ENCODE data around the gene LCORL.
"Not testable (repeated sequence)": the region's sequence is repeated elsewhere in the genome, so short reads cannot be mapped to it uniquely, and the experiment has no call there.

The LCORL gene

DNA sequence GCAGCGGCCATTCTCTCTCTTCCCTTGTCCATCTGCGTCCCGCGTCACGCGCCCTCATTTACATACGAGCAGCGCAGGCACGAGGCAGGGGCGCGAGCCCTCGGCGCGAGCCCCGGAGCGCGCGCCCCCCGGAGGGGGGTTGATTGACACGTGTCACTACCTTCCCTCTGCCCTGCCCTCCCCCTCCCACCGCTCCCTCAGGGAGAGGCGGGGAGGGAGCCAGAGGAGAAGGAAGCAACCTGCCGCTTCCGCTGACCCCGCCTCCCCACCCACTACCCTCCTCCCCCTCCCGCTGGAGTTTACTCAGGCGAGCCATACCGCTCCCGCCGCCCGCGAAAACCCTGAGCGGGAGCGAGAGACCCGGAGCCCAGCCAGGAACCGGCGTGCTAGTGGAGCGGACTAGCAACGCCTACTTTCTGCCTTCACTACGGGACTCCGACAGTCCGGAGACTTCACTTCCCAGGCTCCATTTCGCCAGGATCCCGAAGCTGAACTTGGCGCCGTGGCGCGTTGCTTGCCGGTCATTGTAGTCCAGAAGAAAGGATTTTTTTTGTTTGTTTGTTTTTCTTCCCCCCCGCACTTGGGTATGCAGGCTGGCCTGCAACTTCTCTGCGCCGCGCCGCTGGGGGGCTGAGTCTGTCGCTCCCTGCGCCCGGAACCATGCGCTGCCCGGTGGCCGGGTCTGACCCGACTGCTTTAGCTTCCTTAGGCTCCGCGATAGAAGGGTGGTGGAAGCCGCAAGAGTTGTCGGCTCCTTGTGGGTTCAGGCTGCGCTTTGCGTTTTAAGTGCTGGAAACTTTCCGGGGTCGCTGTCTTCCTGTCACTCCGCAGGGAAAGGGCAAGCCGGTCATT lies at the start of gene LCORL:
Gene LCORL, minus strand, starts transcription at position 36 of the 852 bp plus-strand sequence. Its CDS starts 4 bp downstream, at position 32.
- in situ Hi-C loops (cut with HindIII; ENCODE audit: low sequenced_read_pairs) = no loop called here

DNA sequence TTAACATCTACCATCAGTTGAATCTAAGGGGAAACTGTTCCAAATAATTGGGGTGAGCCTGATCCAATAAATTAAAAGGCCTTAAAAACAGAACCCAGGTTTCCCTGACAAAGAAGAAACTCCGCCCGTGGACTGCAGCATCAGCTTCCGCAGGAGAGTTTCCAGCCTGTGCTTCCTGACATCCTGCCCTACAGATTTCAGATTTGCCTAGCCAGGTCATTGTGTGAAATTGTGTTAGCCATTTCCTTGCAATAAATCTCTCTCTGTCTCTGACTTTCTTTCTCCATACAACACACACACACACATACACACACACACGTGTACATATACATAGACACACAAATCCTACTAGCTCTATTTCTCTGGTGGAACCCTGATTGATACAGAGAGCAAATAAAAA lies 48.3 kb upstream of the LCORL start:
- in situ Hi-C loops (cut with HindIII; ENCODE audit: low sequenced_read_pairs) = no loop called here

DNA sequence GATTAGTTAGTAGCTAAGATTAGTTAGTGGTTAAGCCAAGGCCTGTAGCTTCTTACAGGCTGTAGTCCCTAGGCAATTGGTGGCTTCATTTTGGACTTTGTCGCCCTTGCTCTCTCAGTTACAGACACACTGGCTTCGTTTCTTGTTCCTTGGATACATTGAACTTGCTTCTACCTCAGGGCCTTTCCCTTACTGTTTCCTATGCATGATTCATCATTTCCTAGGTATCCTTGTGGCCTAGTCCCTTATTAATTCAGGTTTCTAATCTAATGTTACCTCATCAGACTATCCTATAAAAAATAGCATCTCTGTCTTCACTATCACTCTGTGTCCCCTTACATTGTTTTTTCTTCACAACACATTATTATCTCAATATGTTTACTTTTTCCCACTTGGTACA lies 45.5 kb upstream of the LCORL start:
- in situ Hi-C loops (cut with HindIII; ENCODE audit: low sequenced_read_pairs) = no loop called here

DNA sequence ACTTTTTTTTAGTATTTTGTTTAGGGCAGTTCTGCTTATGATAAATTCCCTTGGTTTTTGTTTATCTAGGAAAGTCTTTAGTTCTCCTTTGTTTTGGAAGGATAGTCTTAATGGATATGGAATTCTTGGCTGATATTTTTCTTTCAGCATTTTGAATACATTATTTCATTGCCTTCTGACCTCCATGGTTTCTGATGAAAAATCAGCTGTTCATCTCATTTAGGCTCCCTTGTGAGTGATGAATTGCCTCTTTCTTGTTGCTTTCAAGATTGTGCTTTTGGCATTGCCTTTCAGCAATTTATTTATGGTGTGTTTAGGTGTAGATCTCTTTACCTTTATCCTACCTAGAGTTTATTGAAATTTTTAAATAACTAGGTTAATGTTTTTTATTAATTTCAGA lies 41.5 kb upstream of the LCORL start:
- in situ Hi-C loops (cut with HindIII; ENCODE audit: low sequenced_read_pairs) = no loop called here

DNA sequence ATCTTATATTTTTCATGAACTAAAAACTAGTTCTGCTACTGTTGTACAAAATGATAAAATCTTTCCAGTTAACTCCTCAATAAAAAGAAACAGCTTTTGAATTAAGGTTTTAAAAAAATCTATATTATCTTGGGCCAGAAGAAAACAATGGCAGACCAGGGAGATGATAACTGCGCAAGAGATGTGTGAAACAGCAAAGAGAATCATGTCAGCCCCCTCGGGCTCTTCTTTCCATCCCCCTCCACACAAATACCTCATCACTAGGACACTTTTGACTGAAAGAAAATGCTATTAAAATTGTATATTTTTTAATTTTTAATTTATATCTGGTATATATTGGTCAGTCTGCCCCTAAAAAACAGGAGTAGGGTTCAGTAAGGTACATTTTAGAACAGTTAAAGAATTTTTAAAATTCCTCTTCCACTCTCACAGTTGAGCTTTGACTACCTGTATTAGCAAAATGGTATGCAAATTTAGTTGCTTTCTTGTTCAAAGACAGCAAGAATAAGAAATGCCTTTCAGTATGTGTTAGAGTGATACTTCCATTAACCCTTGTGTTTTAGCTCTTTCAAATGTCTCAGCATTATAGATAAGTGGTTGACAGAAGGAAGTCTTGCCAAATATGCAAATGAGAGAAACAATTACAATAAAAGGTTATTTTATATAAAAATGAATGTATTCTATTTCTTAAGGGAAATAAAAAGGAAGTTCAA lies 36.4 kb upstream of the LCORL start:
- in situ Hi-C loops (cut with HindIII; ENCODE audit: low sequenced_read_pairs) = no loop called here

DNA sequence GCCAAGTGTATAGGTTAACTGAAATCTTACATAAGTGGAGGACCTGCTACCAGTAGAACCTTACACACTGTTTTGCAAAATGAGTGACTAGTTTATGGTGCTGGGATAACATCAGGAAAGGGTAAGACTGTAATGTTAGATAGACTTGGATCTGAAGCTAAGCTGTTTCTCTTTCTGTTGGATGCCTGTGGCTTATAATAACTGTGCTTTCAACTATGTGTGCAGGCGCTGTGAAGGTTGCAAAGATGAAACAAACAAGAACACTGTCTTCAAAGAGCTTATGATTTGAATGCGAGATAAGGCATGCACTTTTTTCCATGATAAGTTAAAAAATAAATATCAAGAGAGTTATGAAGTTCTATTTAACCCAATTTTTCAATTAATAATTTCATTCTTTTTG lies 34.5 kb upstream of the LCORL start:
- in situ Hi-C loops (cut with HindIII; ENCODE audit: low sequenced_read_pairs) = no loop called here

DNA sequence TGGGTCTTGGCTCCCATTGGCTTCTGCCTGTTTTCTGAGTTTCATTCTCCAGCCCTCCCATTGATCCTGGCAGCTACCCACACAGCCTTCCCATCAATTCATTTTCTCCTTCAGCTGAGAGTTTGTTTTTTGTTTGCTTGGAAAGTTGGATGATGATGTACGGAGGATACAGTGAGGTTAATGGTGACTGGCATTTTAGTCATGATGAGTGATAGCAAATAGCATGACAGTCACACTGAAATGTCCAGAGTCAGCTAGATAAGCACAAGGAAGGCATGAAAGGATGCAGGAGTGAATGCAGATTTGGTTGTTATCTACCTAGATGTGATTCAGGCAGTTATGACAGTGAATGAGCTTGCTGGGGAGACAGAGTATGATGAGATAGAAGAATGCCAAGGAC lies 30.6 kb upstream of the LCORL start:
- in situ Hi-C loops (cut with HindIII; ENCODE audit: low sequenced_read_pairs) = no loop called here

DNA sequence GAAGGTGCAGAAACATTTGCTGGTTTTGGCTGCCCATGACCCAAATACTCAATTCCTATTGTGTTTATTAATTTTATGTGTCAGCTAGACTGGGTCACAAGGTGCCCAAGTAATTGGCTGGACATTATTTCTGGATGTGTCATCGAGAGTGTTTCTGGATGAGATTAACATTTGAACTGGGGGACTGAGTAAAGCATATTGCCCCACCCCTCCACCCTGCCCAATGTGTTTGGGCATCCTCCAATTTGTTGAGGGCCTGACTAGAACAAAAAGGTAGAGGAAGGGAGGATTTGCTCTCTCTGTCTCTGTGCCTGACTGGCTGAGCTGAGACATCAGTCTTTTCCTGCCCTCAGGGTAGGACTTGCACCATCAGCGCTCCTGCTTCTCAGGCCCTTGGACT lies 29.7 kb upstream of the LCORL start:
- in situ Hi-C loops (cut with HindIII; ENCODE audit: low sequenced_read_pairs) = no loop called here

DNA sequence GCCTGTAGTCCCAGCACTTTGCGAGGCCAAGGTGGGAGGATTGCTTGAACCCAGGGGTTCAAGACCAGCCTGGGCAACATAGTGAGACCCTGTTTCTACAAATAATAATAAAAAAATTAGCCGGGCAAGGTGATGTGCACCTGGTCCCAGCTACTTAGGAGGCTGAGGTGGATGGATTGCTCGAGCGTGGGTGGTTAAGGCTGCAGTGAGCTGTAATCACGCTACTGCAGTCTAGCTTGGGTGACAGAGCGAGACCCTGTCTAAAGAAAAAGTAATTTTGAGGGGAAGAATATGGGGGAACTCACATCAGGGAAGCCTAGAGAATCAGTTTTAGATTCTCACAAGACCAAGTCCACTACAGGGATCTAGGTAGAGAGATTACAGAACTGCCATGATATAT lies 28.9 kb upstream of the LCORL start:
- in situ Hi-C loops (cut with HindIII; ENCODE audit: low sequenced_read_pairs) = no loop called here

DNA sequence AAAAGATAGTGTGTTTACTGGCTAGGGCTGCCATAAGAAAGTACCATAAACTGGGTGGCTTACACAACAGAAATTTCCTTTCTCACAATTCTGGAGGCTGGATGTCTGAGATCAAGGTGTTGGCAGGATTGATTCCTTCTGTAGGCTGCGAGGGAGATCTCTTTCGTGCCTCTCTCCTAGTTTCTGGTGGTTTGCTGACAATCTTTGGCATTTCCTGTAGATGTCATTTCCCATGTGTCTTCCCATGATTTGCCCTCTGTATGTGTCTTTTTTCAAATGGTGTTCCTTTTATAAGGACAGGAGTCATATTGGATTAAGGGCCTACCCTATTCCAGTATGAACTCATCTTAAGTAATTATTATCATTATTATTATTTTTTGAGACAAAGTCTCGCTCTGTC lies 27.9 kb upstream of the LCORL start:
- in situ Hi-C loops (cut with HindIII; ENCODE audit: low sequenced_read_pairs) = no loop called here

DNA sequence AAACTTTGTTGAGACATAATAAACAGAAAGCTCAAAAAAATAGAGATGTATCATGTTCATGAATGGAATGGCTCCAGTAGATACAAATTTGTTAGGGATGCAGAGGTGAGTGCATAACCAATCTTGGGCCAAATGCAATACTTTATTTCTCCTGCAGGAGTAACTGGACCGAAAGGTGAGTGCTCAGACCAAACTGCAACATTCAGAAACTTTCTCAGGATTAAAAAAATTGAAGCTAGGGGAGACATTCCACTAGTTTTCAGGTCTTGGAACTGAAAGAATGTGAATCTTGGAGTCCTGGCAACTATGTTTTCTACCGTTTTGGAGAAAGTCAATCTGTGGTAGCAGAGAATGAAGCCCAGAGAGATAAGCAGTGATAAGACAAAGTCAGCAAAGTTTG lies 21.2 kb upstream of the LCORL start:
- in situ Hi-C loops (cut with HindIII; ENCODE audit: low sequenced_read_pairs) = no loop called here

DNA sequence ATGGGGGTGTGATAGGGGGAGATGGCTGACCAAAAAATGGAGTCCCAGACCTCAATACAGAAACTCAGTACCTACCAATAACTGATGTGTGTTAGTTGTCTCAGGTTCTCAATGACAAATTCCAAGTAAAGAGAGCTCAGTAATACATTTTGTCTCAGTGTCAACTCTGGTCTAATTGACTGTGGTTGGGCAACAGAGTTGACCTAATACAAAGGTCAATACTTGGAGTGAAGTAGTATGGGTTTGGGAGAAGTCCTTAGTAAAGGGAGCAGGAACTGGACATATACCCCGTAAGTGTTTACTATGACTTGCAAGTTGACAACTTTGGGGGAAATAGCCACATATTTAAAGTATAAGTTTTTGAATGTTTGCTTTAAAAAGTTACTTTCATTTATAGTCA lies 20.5 kb upstream of the LCORL start:
- in situ Hi-C loops (cut with HindIII; ENCODE audit: low sequenced_read_pairs) = no loop called here

DNA sequence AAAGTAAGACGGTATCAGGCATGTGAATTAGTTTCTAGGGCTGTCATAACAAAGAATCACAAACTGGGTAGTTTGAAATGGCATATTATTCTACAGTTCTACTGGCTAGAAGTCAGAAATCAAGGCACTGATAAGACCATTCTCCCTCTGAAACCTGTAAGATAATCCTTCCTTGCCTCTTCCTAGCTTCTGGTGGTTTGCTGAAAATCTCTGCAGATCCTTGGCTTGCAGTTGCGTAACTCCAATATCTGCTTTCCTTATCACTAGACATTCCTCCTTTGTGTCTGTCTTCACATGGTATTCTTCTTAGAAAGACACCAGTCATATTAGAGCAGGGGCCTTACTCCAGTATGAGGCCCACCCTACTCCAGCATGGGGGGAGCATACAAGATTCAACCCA lies 19.6 kb upstream of the LCORL start:
- in situ Hi-C loops (cut with HindIII; ENCODE audit: low sequenced_read_pairs) = no loop called here

DNA sequence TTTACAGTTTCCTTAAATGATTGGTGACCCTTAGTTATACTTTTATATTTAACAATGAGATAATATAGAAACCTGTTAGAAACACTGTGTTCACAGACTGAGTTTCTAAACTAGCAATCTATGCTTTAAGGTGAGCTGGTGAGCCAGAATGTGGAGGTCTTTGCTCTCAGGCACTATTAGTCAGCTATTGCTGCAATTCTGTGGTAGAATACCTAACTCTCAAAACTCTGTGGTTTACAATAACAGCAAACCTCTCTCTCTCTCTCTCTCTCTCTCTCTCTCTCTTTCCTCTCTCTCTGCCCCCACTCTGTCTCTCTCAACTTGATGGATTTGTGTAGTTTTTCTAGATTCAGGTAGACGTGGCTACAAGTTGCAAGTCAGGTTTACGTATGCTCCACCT lies 17.6 kb upstream of the LCORL start:
- in situ Hi-C loops (cut with HindIII; ENCODE audit: low sequenced_read_pairs) = no loop called here

DNA sequence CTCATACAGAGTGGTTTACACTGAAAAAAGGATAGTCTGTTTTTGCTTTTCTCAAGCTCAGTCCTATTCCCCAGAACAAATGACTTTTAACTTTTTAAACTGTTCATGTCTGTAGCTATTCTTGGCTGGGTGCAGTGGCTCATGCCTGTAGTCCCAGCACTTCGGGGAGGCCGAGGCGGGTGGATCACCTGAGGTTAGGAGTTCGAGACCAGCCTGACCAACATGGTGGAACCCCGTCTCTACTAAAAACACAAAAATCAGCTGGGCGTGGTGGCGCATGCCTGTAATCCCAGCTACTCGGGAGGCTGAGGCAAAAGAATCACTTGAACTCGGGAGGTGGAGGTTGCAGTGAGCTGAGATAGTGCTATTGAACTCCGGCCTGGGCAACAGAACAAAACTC lies 14.8 kb upstream of the LCORL start:
- in situ Hi-C loops (cut with HindIII; ENCODE audit: low sequenced_read_pairs) = not testable (repeated sequence)

DNA sequence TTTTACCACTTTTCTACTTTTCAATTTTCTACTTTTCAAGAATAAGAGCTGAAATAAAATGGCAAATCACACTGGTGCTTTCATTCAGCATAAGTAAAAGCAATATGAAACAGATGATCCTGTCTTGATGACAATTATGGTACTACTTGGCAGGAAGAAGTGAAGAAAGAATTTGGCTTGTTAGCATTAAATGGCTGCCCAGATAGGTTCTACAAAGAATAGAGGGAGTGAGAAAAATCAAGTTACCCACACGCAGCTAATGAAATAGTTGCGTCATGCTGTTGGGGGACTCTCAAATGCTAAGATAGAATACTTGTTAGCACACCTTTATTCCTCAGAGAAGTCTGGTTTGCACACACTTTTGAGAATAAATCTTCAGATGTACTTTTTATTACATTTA lies 12.5 kb upstream of the LCORL start:
- in situ Hi-C loops (cut with HindIII; ENCODE audit: low sequenced_read_pairs) = no loop called here

DNA sequence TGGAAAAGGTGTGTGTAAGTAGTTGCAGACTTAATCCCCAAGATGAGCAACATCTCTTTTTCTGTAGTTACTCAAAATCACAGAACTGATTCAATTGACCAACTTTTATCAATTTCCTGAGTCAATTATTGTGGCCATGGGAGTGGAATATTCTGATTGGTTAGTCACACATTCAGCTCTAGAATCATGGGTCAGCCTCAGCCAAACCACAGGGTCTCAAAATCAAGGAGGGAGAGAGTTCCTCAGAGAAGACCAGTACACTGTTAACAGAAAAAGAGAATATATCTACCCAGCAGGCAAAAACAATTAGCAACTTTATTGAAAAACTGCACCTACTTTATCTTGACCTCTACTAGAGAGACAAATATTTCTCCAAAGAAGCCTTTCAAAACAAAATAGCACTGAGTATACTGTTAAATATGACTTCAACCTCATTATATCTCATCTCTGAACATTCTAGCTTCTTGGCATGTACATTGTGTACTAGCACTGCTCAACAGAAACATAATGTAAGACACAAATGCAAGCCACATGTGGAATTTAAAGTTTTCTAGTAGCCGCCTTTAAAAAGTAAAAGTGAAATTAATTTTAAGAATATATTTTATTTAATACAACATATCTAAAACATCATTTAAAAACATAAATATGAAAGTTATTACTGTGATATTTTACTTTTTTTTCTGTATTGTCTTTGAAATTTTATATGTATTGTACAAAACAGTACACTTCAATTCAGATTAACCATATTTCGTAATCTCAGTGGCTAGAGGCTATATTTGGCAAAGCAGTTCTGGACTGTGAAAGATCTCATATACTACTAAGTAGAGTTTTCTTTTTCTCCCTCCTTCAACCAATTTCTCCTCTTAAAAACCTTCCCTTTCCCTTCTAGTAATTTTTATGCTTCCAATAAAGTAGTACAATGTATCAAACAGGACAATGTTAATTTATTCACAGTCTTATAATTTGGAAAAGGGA lies 11.8 kb upstream of the LCORL start:
- in situ Hi-C loops (cut with HindIII; ENCODE audit: low sequenced_read_pairs) = no loop called here

DNA sequence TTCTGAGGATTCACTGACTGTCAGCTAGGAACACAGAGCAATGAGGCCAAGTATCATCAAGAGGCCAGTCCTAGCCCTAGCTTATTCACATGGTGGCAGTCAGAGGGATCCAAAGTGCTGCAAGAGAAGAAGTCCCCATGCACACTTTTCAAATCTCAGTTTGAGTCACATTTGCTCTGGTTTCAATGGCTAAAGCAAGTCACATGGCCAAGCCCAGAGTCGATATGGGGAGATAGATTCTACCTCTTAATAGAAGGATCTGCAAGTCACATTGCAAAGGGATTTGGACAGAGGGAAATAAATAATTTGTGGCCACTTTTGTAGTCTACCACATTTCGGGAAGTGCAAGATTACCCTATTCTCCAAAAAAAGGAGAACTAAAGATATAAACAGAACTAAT lies 3.7 kb upstream of the LCORL start:
- in situ Hi-C loops (cut with HindIII; ENCODE audit: low sequenced_read_pairs) = no loop called here

DNA sequence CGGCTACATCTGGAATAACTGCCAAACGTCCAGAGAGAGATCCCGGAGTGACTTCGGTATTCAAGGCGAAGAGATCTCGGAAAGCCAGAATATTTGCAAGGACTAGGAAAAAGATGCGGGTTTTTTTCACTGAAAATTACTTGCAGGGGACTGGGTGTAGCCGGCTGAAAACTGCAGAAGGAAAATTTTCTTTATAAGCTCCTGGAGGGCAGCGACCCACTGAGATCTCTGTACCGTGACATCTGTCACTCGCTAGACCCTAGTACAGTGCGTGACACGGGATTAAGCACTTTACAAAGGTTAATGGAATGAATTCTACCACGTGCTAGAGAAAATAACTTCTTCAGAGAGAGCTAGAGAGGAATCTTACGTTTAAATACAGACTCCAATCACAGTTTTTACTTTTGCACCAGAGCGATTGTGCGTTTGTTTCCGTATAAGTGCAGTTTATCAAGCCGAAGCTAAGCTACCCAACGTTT lies 1.1 kb upstream of the LCORL start:
- in situ Hi-C loops (cut with HindIII; ENCODE audit: low sequenced_read_pairs) = no loop called here

DNA sequence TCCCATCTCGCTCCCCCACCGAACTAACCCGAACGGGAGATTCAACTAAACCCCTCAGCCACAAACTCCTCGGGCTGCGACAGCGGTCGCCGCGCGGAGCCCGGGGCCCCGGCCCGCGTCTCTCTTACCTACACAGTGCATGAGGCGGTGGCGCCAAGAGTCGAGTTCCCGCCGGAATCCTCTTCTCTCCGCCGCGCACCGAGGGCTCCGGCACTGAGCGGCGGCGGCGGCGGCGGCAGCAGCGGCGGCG lies 160 bp downstream of the LCORL start:
- in situ Hi-C loops (cut with HindIII; ENCODE audit: low sequenced_read_pairs) = no loop called here

DNA sequence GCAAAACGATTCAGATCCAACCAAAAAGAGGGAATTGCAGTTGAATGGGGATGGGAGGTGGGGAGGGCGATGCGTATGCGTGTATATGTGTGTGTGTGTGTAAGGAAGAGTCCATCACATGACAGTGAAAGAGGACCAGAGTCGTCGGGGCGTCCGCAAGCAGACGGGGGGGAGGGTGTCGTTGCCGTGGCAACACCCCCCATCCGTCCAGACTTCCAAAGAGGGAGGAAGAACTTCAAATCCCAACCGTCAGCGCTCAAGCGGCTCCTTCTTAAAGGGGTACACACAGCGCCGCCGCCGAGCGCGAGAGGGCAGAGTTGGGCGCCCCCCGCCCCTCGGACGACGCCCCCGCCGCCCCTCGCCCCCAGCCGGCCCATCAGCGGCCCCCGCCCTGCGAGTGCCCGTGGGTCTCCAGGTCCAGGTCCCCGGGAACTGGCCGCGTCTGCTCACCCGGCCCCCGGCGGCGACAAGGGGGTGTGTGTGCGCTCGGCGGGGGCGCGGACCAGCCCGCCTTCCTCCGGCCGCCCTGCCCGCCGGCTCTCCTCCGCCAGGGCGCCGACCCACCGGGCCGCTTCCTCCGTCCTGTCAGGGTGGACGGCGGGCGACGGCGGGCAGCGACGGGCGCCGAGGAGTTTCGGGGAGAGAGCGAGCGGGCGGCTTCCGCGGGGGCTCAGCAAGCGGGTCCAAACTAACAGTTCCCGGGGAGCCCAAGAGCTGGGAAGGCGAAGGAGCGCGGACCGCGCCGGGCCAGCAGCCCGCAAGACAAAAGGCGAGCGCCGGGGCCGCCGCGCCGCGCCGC lies 685 bp downstream of the LCORL start:
- in situ Hi-C loops (cut with HindIII; ENCODE audit: low sequenced_read_pairs) = no loop called here

Data from endothelial cell of hepatic sinusoid (primary cell).